HG02885 (cell line): Measurements from ENCODE around the gene OXER1.

Experiments
- ATAC-seq: cut with Tn5 transposase; IDR thresholded peaks from one replicate; pipeline ENCODE4 v1.9.1; 2021; ENCODE audit warnings: mild to moderate bottlenecking; ENCODE audit not compliant: unreplicated experiment, poor library complexity

OXER1 gene

GRCh38 chr2:42794271-42795046, 30.5 kb upstream of the OXER1 start:
- ATAC-seq: no peak

GRCh38 chr2:42793334-42794270, 29.7 kb upstream of the OXER1 start:
- ATAC-seq: no peak

GRCh38 chr2:42792583-42793333, 28.8 kb upstream of the OXER1 start, which contains the start of gene HAAO:
HAAO (minus strand) TSS chr2:42792583; CDS start chr2:42792536, 47 bp downstream.
- peak; percentile 25 for ATAC-seq

- peak; percentile 16 for ATAC-seq
Measured at GRCh38 chr2:42792087-42792582, 28.2 kb upstream of the OXER1 start.

GRCh38 chr2:42791606-42792005, 27.7 kb upstream of the OXER1 start:
- no peak for ATAC-seq

- no peak for ATAC-seq
Measured at GRCh38 chr2:42789751-42790150, 25.8 kb upstream of the OXER1 start.

GRCh38 chr2:42788882-42789281, 24.9 kb upstream of the OXER1 start:
- ATAC-seq: no peak

- ATAC-seq: no peak
Measured at GRCh38 chr2:42788478-42788793, 24.5 kb upstream of the OXER1 start.

- ATAC-seq: peak; percentile 40
Measured at GRCh38 chr2:42787788-42788477, 24.0 kb upstream of the OXER1 start.

- ATAC-seq: no peak
Measured at GRCh38 chr2:42787424-42787787, 23.5 kb upstream of the OXER1 start.

GRCh38 chr2:42786561-42787345, 22.8 kb upstream of the OXER1 start:
- no peak for ATAC-seq

GRCh38 chr2:42784204-42784880, 20.4 kb upstream of the OXER1 start:
- no peak for ATAC-seq

- no peak for ATAC-seq
Measured at GRCh38 chr2:42783511-42783910, 19.6 kb upstream of the OXER1 start.

GRCh38 chr2:42781181-42781580, 17.2 kb upstream of the OXER1 start:
- ATAC-seq: no peak

GRCh38 chr2:42777883-42778805, 14.2 kb upstream of the OXER1 start:
- no peak for ATAC-seq

- no peak for ATAC-seq
Measured at GRCh38 chr2:42775810-42776209, 11.9 kb upstream of the OXER1 start.

GRCh38 chr2:42775186-42775585, 11.3 kb upstream of the OXER1 start:
- peak; percentile 52 for ATAC-seq
